Left lung (tissue), 10 donors: ENCODE results near the gene ANO1. TPM values are rescaled to one million over a fixed set of nuclear protein-coding genes. Genes with fewer than 3 reads are reported as not detected.

Experiments
- ATAC-seq: fragments of 200-7000 bp; cut with Tn5 transposase; one replicate; pipeline ENCODE4 v1.9.1; 2020; ENCODE audit warnings: moderate library complexity
- DNase-seq, 4 donors: peaks; one replicate each; pipeline ENCODE4 v3.0.0-alpha.2; 2013 to 2020
- H3K27ac ChIP-seq, 2 donors: fragments of 200-600 bp; sonication (generic) in 1 of 2; one replicate each; pipeline versions ENCODE4 v1.5.0 to v1.8.0; 2020 to 2021
- H3K27me3 ChIP-seq, 2 donors: fragments of 200-600 bp; sonication (generic) in 1 of 2; one replicate each; pipeline versions ENCODE4 v1.5.0 to v1.8.0; 2020 to 2021
- H3K36me3 ChIP-seq, 2 donors: fragments of 200-600 bp; sonication (generic) in 1 of 2; one replicate each; pipeline versions ENCODE4 v1.5.0 to v1.8.0; 2020 to 2021
- H3K4me1 ChIP-seq, 2 donors: fragments of 200-600 bp; one replicate each; pipeline ENCODE4 v1.8.0; 2021
- H3K4me3 ChIP-seq, 2 donors: fragments of 200-600 bp; sonication (generic) in 1 of 2; one replicate each; pipeline versions ENCODE4 v1.5.0 to v1.8.0; 2020 to 2021; ENCODE audit warnings: mild to moderate bottlenecking in 1 of 2
- H3K9me3 ChIP-seq, 2 donors: fragments of 200-600 bp; sonication (generic) in 1 of 2; one replicate each; pipeline versions ENCODE4 v1.5.0 to v1.8.0; 2020 to 2021
- intact Hi-C, 2 donors: fragments of 100-400 bp; cut with DNase I; formaldehyde crosslinking; loops; one replicate each; pipeline versions ENCODE4 v1.11.2 to v1.14.2; 2022
- polyA plus RNA-seq, 6 donors: library from polyadenylated mRNA; unstranded; fragments of 120-200 nt; gene quantifications; one replicate each; pipeline ENCODE4 v1.2.1, GENCODE V29; 2013; ENCODE audit not compliant: insufficient read length in 6 of 6
- total RNA-seq, 2 donors: library from RNA; stranded (reverse); fragmentation: NEBNext Ultra II Directional; extraction: Animal tissue kit (Norgen Biotek cat#: 25700); gene quantifications; one replicate each; pipeline ENCODE4 v1.2.1, GENCODE V29; 2021
- TF ChIP-seq, protein P1 (sequence below), 2 donors: fragments of 200-600 bp; sonication (generic) in 1 of 2; IDR thresholded peaks; one replicate each; pipeline versions ENCODE4 v1.5.0 to v1.8.0; 2021; ENCODE audit warnings: antibody characterized with exemption in 2 of 2
- donor health status: DM: no; HTN: yes; CAD: no.
- donor health status: DM: no; HTN: no; CAD: no.

Gene ANO1
- total and polyA plus RNA-seq, 8 donors: 4.9 to 13.2 (median 7.0) TPM

GRCh38 chr11:70072461-70072860, 5.7 kb upstream of the ANO1 start:
- H3K4me1 ChIP-seq: no peaks in the 10 kb centered on the region
- DNase-seq: peak in 1 of 4 donors; percentile 22
- no peaks in the 10 kb centered on the region for H3K9me3 ChIP-seq
- H3K36me3 ChIP-seq: no peaks in the 10 kb centered on the region
- no peak overlapping the region for H3K4me3 ChIP-seq
- no peak overlapping the region for H3K27ac ChIP-seq
- intact Hi-C loops: no loop called here
- no peak for ATAC-seq
- H3K27me3 ChIP-seq: peaks cover under 1 to 96% of the 10 kb centered on the region in 2 donors
- TF ChIP-seq, protein P1, sequence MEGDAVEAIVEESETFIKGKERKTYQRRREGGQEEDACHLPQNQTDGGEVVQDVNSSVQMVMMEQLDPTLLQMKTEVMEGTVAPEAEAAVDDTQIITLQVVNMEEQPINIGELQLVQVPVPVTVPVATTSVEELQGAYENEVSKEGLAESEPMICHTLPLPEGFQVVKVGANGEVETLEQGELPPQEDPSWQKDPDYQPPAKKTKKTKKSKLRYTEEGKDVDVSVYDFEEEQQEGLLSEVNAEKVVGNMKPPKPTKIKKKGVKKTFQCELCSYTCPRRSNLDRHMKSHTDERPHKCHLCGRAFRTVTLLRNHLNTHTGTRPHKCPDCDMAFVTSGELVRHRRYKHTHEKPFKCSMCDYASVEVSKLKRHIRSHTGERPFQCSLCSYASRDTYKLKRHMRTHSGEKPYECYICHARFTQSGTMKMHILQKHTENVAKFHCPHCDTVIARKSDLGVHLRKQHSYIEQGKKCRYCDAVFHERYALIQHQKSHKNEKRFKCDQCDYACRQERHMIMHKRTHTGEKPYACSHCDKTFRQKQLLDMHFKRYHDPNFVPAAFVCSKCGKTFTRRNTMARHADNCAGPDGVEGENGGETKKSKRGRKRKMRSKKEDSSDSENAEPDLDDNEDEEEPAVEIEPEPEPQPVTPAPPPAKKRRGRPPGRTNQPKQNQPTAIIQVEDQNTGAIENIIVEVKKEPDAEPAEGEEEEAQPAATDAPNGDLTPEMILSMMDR (IDR thresholded peaks at IDR 0.05): no peak

DNA sequence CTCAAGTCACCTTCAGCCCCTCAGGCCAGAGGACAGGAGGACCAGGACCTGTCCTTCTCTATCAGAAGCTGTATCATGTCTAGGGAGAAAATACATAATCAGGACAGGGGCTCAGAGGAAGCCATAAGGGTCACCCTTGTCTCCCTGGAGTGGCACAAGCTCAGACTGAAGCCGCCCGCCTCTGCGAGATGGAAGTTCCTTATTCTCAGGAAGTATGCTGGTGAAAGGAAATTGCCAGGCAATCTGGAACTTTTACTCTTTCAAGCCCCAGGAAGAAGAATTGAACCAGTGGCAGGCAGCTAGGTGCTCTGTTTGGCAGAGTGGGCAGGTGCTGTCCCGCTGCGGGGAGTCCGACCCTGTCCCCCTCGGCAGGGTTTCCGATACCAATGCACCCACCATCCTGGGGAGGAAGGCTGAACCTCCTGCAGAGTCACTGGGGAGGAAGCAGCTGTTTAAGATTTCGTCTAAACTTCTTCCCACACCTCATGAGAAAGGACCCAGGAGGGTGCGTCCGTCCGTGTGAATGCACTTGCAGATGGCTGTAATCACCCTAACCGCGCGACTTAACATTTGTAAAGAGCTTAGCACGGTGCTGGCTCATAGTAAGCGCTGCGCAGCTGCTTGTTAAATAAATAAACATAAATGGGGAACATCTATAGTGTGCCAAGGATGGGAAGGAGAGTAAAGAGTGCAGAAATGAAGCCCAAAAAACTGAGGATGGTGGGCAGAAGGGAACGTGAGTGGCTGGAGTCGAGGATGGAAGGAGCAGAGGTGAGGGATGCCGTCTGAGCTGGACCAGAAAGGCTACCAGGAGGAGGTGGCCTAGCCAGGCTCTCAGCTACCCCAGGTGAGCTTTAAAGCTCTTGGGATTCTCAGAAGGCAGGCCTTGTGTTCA, 5.0 kb upstream of the ANO1 start:
- ATAC-seq (no peak), DNase-seq (peak in 1 of 4 donors; percentile 21)
- Histone ChIP-seq H3K4me3 (no peak overlapping the region), H3K36me3 (no peaks in the 10 kb centered on the region), H3K27ac (no peak overlapping the region), H3K4me1 (no peaks in the 10 kb centered on the region), H3K9me3 (no peaks in the 10 kb centered on the region), H3K27me3 (peaks cover 6 to 96% of the 10 kb centered on the region in 2 donors)
- intact Hi-C loops: no loop called here
- TF ChIP-seq, protein P1 (IDR thresholded peaks at IDR 0.05): no peak

GRCh38 chr11:70073871-70074371, 4.2 kb upstream of the ANO1 start:
- Histone ChIP-seq H3K27me3 (peaks cover 9 to 96% of the 10 kb centered on the region in 2 donors), H3K27ac (no peak overlapping the region), H3K9me3 (no peaks in the 10 kb centered on the region), H3K4me3 (no peak overlapping the region), H3K4me1 (no peaks in the 10 kb centered on the region), H3K36me3 (no peaks in the 10 kb centered on the region)
- ATAC-seq (peak; percentile 14), DNase-seq (peak in 1 of 4 donors; percentile 41)
- intact Hi-C loops: no loop called here
- TF ChIP-seq, protein P1 (IDR thresholded peaks at IDR 0.05): no peak

GRCh38 chr11:70074746-70075145, 3.4 kb upstream of the ANO1 start:
- TF ChIP-seq, protein P1 (IDR thresholded peaks at IDR 0.05): no peak
- no peak overlapping the region for H3K27ac ChIP-seq
- no peak overlapping the region for H3K4me3 ChIP-seq
- ATAC-seq (no peak), DNase-seq (peak in 1 of 4 donors; percentile 53)
- no peaks in the 10 kb centered on the region for H3K9me3 ChIP-seq
- no peaks in the 10 kb centered on the region for H3K4me1 ChIP-seq
- no peaks in the 10 kb centered on the region for H3K36me3 ChIP-seq
- intact Hi-C loops: no loop called here
- peaks cover 13 to 96% of the 10 kb centered on the region in 2 donors for H3K27me3 ChIP-seq

GRCh38 chr11:70075836-70076235, 2.3 kb upstream of the ANO1 start:
- Histone ChIP-seq H3K36me3 (no peaks in the 10 kb centered on the region), H3K27ac (no peak overlapping the region), H3K27me3 (peaks cover 13 to 96% of the 10 kb centered on the region in 2 donors), H3K9me3 (no peaks in the 10 kb centered on the region), H3K4me3 (no peak overlapping the region), H3K4me1 (no peaks in the 10 kb centered on the region)
- TF ChIP-seq, protein P1 (IDR thresholded peaks at IDR 0.05): no peak
- ATAC-seq (no peak), DNase-seq (peak in 1 of 4 donors; percentile 24)
- intact Hi-C loops: no loop called here
